GM21381 (cell line): Measurements from ENCODE around the gene ERC1.

Experiments used
- ATAC-seq: cut with Tn5 transposase; IDR thresholded peaks from one replicate; pipeline ENCODE4 v1.9.1; 2021; ENCODE audit warnings: mild to moderate bottlenecking, moderate library complexity; ENCODE audit not compliant: unreplicated experiment

Gene ERC1

GRCh38 chr12:1467710-1468109, 476.7 kb downstream of the ERC1 start:
- no peak for ATAC-seq

GRCh38 chr12:1469070-1469469, 478.0 kb downstream of the ERC1 start:
- no peak for ATAC-seq

- ATAC-seq: no peak
Observed at GRCh38 chr12:1470051-1470450, 479.0 kb downstream of the ERC1 start.

GRCh38 chr12:1471224-1471623, 480.2 kb downstream of the ERC1 start:
- no peak for ATAC-seq

GRCh38 chr12:1473418-1473817, 482.4 kb downstream of the ERC1 start:
- ATAC-seq: no peak

- ATAC-seq: no peak
Observed at GRCh38 chr12:1474041-1474573, 483.1 kb downstream of the ERC1 start.

- ATAC-seq: no peak
Observed at GRCh38 chr12:1474574-1475153, 483.6 kb downstream of the ERC1 start.

- ATAC-seq: no peak
Observed at GRCh38 chr12:1479645-1480044, 488.6 kb downstream of the ERC1 start.

- no peak for ATAC-seq
Observed at GRCh38 chr12:1481326-1481725, 490.3 kb downstream of the ERC1 start.

- ATAC-seq: no peak
Observed at GRCh38 chr12:1481906-1482305, 490.9 kb downstream of the ERC1 start.

- no peak for ATAC-seq
Observed at GRCh38 chr12:1488908-1489381, 497.9 kb downstream of the ERC1 start.

GRCh38 chr12:1491983-1492697, 501.1 kb downstream of the ERC1 start:
- ATAC-seq: no peak

- ATAC-seq: no peak
Observed at GRCh38 chr12:1493781-1494565, 502.9 kb downstream of the ERC1 start.

GRCh38 chr12:1494856-1495255, 503.8 kb downstream of the ERC1 start:
- ATAC-seq: no peak

- ATAC-seq: no peak
Observed at GRCh38 chr12:1496162-1496900, 505.3 kb downstream of the ERC1 start.

- ATAC-seq: no peak
Observed at GRCh38 chr12:1497161-1497560, 506.1 kb downstream of the ERC1 start.

GRCh38 chr12:1498199-1498740, 507.2 kb downstream of the ERC1 start:
- ATAC-seq: no peak

- ATAC-seq: no peak
Observed at GRCh38 chr12:1499351-1499750, 508.3 kb downstream of the ERC1 start.

GRCh38 chr12:1500095-1500801, 509.2 kb downstream of the ERC1 start:
- ATAC-seq: no peak

GRCh38 chr12:1501001-1501400, 510.0 kb downstream of the ERC1 start:
- no peak for ATAC-seq
